Astrocyte of the cerebellum (primary cell): ENCODE measurements around the gene COL8A2.

ENCODE experiments used
- DNase-seq: peaks from one replicate; pipeline ENCODE4 v3.0.0-alpha.2; 2011; ENCODE audit warnings: low read depth
- H3K4me3 ChIP-seq: 2 replicates; pipeline ENCODE4 v1.5.1; 2011; ENCODE audit warnings: mild to moderate bottlenecking, low read depth, low read length, moderate library complexity
- in situ Hi-C: cut with HindIII; loops from 2 replicates; pipeline ENCODE4 v1.10.0; 2017; ENCODE audit warnings: low sequenced_read_pairs
- TF ChIP-seq, protein P1 (sequence below): IDR thresholded peaks from 2 replicates; pipeline ENCODE4 v1.5.1; 2012; ENCODE audit warnings: low read length, low read depth, moderate library complexity, mild to moderate bottlenecking; ENCODE audit errors: missing control alignments

Gene COL8A2

GRCh38 chr1:36157115-36157903, 32.3 kb upstream of the COL8A2 start:
- peak overlapping the region; percentile 68 for H3K4me3 ChIP-seq
- DNase-seq: no peak
- in situ Hi-C loops: no loop called here
- TF ChIP-seq, protein P1, sequence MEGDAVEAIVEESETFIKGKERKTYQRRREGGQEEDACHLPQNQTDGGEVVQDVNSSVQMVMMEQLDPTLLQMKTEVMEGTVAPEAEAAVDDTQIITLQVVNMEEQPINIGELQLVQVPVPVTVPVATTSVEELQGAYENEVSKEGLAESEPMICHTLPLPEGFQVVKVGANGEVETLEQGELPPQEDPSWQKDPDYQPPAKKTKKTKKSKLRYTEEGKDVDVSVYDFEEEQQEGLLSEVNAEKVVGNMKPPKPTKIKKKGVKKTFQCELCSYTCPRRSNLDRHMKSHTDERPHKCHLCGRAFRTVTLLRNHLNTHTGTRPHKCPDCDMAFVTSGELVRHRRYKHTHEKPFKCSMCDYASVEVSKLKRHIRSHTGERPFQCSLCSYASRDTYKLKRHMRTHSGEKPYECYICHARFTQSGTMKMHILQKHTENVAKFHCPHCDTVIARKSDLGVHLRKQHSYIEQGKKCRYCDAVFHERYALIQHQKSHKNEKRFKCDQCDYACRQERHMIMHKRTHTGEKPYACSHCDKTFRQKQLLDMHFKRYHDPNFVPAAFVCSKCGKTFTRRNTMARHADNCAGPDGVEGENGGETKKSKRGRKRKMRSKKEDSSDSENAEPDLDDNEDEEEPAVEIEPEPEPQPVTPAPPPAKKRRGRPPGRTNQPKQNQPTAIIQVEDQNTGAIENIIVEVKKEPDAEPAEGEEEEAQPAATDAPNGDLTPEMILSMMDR: no peak

DNA sequence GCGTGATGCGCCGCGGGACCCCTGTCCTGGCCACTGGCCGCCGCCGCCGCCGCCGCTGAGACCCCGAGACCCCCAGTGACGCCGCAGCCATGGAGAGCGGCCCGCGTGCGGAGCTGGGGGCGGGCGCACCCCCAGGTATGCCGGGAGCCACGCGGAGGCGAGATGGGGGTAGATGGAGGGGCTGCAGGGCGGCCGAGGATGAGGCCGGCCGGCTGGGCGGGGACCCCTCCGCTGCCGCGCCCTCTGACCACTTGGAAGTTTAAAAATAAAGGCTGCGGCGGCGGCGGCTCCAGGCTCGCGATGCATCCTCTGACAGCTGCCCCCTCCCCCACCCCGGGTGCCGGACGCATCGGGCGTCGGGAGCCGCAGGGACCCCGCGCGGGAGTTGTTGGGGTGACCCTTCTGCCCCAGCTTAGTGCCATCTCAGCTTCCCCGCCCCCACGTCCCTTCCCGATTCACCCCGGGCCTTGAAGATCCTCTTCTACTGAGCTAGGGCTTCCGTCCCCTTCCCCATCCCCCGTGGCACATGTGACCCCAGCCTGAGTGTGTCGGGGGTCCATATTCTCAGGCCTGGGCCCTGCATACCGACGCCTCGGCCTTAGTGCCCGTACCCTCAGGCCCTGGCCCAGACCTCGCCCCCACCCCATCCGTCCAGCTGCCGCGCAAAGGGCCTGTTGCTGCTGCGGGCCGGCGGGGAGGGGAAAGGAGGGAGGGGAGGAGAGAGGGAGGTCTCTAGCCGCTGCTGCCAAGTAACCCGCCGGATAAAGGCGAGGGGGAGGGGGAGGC, 31.5 kb upstream of the COL8A2 start:
- in situ Hi-C loops: no loop called here
- TF ChIP-seq, protein P1: no peak
- H3K4me3 ChIP-seq: peak overlapping the region; percentile 68
- no peak for DNase-seq

DNA sequence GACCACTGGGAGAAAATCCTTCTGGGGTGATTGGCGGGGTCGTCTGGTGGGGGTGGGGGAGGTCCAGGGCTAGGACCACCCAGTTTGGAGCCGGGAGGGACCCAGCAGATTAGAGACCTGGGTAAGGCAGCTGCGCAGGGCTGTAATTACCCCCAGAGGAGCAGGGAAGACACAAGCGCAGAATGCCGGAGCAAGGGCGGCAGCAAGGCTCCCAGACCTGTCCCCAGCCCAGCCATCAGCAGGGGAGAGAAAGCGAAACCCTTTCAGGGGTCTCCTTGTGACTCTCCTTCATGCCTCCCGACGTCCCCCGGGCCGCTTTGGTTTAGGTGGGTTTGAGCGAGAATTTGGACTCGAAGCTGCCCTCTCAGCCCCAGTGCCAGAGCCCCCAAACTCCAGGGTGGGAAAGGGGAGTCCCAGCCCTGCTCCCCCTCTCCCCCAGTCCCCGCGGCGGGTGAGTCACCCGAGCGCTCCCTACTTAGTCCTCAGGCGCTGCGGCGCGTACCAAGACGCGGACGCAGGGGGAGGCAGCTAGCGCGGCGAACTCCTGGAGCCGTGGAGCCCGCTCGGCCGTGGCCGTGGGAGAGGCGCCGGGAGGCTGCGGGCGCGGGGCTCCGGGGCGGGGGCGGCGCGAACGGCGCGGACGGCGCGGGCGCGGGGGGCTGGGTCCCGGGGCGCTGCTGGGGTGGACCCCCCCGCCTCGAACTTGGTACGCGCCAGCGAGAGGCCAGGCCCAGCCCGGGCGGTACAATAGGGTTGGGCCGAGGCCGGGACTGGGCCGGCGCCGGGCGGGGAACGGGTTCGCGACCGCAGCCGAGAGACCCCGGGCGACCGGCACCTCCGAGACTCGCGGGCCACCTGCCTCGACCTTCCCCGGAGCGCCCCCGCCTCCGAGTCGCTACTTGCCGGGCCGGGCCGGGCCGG, 30.6 kb upstream of the COL8A2 start, which contains the start of gene MAP7D1:
TSS of gene MAP7D1 (plus strand) at position 753 of the 921 bp plus-strand sequence. CDS start 258 bp downstream, outside the sequence.
- DNase-seq: no peak
- in situ Hi-C loops: no loop called here
- peak within 1 kb of the TSS; percentile 68 for H3K4me3 ChIP-seq
- TF ChIP-seq, protein P1: no peak

- no peak for DNase-seq
- in situ Hi-C loops: no loop called here
- peak overlapping the region; percentile 68 for H3K4me3 ChIP-seq
- TF ChIP-seq, protein P1: no peak
These were observed 29.9 kb upstream of the COL8A2 start for GRCh38 chr1:36154765-36155407.

DNA sequence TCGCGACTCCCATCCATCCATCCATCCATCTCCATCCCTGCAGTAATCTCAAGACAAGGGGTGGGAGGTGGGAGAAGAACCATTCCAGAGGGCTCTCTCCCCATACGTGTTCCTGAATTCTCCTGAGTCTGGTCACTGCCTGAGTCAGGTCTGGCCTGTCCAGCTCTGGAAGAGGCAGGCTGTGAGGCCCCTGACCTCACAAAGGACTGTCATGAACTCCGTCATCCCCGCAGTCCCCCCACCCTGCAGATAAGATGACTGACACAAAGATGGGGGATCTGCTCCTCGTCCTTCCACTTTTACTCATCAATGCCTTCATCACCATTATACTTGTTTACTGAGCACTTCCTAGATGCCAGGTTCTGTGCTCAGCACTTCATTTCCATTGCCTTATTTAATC, 29.3 kb upstream of the COL8A2 start:
- TF ChIP-seq, protein P1: no peak
- DNase-seq: no peak
- H3K4me3 ChIP-seq: no peak overlapping the region
- in situ Hi-C loops: no loop called here

GRCh38 chr1:36153476-36153875, 28.5 kb upstream of the COL8A2 start:
- TF ChIP-seq, protein P1: no peak
- no peak overlapping the region for H3K4me3 ChIP-seq
- in situ Hi-C loops: no loop called here
- no peak for DNase-seq
